Neural progenitor cell (in vitro differentiated cells): Measurements from ENCODE around the gene BCL7B.

Experiments
- CTCF ChIP-seq: fragments of 200-600 bp; sonication (generic); IDR thresholded peaks from 2 replicates; pipeline ENCODE4 v1.5.1; 2017; ENCODE audit warnings: antibody characterized with exemption, mild to moderate bottlenecking
- EZH2 ChIP-seq: fragments of 200-600 bp; sonication (generic); IDR thresholded peaks from 2 replicates; pipeline ENCODE4 v1.6.1; 2017; ENCODE audit warnings: antibody characterized with exemption, mild to moderate bottlenecking, moderate library complexity
- EZH2phosphoT487 ChIP-seq: fragments of 200-600 bp; sonication (generic); IDR thresholded peaks from 2 replicates; pipeline ENCODE4 v1.6.1; 2017; ENCODE audit warnings: antibody characterized with exemption

DNA sequence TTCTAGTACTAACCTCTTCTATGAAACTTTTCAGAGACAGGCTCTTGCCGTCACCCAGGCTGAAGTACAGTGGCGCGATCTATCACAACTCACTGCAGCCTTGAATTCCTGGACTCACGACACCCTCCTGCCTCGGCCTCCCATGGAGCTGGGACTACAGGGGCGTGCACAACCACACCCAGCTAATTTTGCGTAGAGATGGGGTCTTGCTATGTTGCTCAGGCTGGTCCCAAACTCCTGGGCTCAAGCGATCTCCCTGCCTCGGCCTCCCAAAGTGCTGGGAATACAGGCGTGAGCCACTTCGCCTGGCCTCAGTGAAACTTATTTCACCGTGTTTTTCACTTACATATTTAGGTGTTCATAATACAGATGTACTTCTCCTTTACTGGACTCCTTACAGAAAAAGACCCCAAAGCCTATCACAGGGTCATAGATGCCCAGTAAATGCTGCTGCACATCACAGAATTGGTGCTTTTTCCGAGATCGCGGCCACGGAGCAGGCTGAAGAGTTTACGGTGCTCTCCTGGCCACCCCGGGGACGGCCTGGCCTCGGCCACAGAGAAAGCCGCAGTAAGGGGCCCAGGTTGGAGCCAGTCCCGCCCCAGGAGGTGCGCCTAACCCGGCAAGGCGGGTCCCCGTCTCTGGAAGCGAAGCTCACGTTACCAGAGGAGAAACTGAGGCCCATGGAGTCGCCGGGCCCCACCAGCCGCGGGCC is 20.3 kb upstream of the BCL7B start:
- TF ChIP-seq CTCF, result no peak
- TF ChIP-seq EZH2, result no peak
- no peak for TF ChIP-seq EZH2phosphoT487
